T1000 (cell line): ENCODE measurements around the gene OR2C3.
"Not testable (repeated sequence)": the region's sequence is repeated elsewhere in the genome, so short reads cannot be mapped to it uniquely, and the experiment has no call there.

ENCODE experiments used
- DNase-seq: peaks from one replicate; lab custom pipeline; 2025; ENCODE audit warnings: mixed read lengths; lab: John Stamatoyannopoulos, UW

OR2C3 gene

DNA sequence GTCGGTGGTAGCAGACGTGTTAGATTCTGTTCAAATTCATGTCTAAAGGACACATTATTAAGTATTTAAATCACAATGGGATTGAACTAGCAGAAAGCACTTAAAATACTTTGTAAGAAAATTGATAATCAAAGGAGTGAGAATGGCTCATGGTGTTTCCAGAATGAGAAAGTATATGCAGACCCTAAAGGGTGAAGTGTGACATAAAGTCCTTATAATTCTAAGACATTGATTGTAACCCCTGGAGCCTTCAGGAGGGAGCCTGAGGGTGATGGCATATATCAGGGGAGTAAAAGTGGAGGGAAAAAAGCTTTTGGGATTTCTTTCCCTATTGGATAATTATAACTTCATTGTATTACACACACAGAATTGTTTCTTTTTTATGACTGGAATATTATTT lies at the start of gene OR2C3:
Gene OR2C3, minus strand, starts transcription at position 101 of the 400 bp plus-strand sequence. CDS start 3,929 bp downstream, outside the sequence.
- no peak for DNase-seq

DNA sequence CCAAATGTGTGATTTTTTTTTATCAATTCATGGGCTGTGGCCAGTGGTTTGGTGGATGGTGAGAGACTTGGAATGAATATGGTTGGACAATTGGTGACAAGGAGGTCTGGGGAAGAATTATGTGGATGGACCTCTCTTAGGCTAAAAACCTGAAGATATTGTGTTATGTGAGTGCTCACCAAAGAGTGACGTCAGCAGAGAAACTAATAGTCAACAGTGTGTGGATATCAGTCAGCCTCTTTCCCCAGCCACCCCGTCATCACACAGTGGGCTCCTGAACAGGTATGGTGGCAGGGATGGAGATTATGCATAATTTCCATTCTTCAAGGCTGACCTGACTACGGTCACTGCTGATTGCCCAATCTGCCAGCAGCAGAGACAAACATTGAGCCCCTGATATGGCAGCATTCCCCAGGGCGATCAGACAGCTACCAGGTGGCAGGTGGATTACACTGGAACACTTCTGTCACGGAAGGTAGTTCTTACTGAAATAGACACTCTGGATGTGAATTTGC lies 42.8 kb upstream of the OR2C3 start:
- DNase-seq, result no peak

DNA sequence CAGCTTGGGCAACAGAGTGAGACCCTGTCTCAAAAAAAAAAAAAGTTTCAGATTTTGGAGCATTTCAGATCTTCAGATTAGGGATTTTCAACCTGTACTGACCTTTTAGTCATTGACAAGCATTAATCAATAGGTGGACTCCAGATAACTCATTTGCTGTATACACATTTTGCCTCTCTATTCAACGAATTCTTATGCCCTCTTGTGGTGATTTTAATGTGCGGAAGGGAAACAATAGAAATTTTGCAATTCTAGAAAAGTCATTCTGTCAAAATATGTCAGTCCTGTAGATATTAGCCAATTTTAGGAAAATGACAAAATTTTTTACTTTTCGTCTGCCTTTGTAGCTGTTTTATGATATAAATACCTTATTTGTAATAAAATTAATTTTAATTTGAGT lies 40.3 kb upstream of the OR2C3 start:
- no peak for DNase-seq

DNA sequence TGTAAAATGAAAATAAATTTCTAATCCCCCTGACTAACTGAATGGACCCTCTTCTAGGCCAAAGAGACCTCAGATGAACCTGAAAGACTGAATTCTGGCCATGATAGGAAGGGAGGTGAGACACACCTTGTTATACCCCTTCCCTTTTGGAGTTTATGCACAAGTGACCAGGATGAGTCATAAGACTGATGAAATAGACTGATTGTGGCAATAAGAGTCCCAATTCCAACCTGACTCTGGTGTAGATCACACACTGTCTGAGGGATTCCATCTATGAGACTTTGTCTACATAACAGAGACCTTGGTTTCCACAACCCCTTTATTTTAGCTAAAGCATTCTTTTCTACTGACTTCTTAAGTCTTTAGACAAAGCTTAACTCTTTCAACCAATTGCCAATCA lies 38.4 kb upstream of the OR2C3 start:
- DNase-seq, result no peak

DNA sequence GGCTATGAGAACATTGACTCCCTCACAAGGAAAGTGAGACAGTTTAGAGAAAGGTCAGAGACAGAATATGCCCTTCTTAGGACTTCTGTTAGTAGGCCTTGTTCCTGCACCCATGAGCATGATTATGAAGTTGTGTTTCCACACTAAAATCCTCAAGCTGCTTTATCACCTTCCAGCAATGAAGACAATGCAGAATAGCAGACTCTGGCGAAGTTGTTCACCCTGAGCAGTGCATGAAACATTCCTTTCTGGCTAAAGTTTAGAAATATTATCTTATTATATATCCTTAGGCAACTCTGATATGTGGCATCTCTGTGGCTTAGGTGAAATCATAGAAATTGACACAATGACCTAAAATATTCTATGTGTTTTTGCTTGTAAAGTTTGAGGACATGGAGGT lies 38.0 kb upstream of the OR2C3 start:
- no peak for DNase-seq

DNA sequence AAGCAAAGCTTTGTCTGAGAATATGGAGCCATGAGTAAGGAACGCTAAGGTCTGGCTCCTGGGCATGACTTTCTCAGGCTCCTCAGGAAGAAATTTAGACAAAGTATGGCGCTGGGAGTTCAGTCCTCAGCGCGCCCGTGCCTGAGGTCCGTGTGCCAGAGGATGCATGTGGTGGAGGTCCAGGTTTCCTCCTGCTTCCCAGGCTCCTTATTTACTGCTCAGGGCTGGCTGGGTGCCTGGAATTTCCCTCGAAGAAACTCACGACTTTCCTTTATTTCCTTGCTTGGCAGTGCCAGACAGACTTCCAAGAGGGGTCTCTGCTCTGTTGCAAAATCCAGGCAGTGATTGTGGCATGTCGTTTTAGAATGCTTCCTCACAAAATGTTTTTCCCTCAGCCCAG lies 26.0 kb upstream of the OR2C3 start:
- DNase-seq, result no peak

DNA sequence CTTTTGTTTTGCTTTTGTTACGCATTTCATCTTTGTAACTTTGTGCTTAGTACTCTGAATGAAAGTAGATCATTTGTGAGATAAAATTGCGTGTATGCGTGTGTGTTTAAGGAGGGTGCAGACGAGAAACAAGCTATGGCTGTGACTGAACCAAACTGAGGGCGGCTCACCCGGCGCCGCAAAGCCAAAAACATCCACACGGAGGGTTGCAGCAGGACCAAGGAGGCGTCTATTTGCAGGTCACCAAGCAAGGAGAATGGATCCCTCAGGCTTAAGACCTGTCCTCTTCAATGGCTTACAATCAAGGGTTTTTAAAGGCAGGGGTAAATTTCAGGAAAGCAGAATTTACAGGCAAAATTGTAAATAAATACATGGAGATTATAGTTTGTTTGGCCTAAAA lies 25.5 kb upstream of the OR2C3 start:
- no peak for DNase-seq

DNA sequence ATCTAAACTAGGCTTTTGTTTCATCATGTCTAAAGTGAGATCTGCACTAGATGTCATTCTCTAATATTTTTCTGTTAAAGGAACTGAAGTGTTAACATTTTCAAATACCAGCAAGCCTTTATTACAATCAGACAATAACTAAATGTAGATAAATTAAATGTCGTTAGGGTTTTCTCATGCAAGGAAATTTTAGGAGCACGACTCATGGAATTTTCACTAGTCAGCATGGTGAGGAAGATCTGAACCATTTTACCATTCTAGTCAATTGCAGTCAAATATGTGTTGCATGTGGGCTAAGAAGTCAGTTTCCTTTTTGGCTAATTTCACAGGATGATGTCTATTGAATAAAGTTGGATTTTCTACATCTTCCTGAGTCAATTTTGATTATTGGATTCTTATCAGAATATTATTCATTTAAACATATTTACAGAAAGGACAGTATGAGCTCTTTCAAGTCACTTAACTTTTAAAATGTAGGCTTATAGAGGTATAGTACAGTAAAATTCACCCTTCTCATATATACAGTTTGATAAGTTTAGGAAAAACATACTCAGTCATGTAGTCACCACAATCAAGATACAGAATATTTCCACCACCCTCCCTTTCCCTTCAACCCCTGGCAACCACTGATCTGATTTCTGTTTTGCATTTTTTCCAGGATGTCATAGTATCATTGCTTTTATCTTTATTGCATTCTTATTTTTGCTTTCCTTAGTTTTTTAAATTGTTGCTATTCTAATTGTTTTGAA lies 21.9 kb upstream of the OR2C3 start:
- DNase-seq, result no peak

DNA sequence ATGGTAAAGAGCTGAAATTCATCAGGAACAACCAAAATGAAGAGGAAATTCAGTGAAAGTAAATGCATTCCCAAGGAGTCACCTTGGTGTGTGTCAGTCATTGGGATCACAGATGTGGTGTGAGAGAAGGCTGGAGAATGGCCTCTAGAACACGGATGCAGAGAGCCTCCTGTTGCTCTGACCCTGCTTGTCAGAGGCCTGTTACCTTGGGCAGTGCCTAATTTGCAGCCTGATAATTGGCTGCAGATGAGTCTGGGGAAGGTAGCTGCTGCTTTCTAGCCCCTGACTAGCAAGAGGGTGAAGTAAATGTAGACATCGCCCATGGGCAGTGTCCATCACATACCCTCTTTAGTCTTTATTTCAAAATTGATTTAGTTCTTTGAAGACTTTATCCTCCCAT lies 16.0 kb upstream of the OR2C3 start:
- no peak for DNase-seq

DNA sequence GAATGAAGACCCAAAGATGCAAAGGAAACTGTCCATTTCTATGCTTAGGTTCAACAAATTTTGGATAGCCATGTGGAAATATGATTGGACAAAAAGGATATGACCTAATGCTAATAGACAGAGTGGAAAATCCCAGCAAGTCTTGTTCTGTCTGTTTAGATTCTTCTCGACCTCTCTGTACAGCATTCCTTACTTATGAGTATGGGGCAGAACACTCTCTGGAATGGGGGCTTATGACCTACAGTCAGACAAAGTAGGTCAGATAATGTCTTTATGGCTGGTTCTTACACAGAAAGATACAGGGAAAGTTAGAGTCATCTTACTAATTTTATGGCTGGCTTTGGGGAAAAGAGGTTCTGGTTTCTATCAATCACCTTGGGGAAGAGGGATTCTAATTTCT lies 15.5 kb upstream of the OR2C3 start:
- DNase-seq, result peak; percentile 8

DNA sequence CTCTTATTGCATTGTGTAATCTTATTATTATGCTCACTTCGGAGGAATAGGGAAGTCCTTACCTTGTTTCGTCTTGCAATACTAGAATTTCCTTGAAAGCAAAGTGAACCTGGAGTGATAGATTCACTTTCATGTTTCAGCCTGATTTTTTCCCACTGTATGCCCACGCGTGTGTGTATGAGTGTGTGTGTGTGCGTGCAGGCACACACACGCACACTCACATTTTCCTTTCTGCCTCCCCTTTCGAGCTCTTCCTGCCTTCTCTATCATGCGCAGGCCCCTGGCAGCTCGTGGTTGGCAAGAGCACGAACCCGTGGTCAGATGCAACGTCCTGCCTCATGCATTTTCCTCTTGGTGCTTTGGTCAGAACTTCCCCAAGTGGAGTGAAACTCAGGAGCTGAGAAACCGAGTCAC lies 12.5 kb upstream of the OR2C3 start, which contains the start of gene GCSAML:
Gene GCSAML, plus strand, starts transcription at position 366 of the 414 bp plus-strand sequence. CDS start 58 bp downstream, outside the sequence.
- DNase-seq, result no peak

DNA sequence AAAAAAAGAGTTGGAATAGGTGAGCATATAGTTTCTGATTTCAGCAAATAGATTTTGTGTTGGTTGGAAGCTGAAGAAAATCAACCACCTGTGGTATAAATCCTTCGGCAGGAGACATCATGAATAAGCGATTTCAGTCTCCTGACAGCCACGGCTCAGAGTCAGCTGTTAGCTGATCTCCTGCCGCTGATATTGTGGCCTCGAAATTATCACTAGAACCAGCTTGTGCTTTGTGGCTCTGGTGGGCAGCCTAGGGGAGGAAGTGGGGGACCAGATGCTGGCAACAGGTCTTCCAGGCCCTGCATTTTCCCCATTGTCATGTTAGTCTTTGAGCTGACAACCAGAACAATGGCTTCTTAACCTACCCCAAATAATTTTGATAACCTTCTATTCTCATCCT lies 11.9 kb upstream of the OR2C3 start:
- no peak for DNase-seq

DNA sequence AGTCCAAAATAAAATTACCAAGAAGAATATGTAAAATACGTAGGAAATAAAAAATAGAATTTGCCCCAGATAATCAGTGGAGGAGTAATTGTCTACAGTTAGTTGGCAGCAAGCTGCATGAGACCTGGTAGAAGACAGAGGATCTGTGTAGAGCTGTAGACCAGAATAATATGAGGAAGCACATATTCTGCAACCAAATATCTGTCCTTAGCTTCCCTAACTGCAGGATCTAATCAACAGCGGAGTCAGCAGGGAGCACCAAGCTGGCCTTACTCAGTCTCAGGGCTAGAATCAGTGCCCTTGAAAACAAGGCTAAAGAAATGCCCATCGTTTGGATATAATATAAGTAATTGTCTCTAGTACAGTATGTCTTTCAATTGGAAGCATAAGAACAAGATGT lies 6.6 kb upstream of the OR2C3 start:
- DNase-seq, result no peak

DNA sequence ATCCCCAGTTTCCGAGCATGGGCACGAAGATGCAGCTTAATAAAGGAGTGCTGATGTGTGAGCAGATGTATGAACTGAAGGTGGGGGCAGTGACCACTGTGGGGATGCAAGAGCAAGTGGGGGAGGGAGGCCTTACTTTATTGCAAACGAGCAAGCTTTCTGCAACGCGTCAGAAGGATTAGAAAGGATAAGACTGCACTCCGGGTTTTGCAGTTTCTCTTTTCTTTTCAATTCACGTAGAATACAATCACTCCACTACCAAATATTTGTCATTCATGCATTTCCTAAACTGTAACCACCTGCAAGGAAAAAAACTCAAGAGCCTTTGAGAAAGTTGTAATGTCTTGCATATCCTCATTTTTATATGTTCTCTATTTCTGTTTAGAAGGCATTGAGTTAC lies 4.3 kb upstream of the OR2C3 start:
- no peak for DNase-seq

DNA sequence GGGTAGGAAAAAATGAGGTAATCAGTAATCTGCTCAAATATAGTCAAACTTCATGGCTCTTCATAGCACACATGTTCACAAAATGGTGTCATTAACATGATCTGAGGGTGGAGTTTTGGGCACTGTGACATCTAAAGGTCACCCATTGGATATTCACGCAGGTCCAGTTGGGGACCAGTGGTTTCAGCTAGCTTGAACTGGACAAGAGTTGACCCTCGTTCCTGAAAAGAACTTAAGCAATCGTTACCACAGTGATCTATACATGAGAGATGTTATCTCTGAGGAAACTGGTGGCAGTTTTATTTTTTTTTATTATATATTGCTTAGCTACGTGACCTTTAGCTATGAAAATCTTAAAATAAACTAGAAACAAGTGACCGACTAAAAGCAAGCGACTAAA lies 3.0 kb upstream of the OR2C3 start:
- DNase-seq, result no peak

DNA sequence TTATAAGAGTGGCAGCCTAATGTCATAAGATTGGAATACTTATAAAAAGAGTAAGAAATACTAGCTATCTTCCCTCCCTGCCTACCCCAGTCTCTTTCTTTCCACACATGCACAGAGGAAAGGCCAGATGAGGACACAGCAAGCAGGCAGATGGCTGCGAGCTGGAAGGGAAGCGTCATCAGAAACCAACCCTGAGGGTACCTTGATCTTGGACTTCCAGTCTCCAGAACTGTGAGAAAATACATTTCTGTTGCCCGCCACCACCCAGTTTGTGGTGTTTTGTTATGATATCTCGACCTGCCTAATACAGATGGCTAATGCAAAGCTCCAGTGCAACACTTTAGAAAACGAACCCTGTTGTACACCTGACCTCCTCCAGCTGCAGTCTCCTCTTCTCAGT lies 2.3 kb upstream of the OR2C3 start:
- no peak for DNase-seq

DNA sequence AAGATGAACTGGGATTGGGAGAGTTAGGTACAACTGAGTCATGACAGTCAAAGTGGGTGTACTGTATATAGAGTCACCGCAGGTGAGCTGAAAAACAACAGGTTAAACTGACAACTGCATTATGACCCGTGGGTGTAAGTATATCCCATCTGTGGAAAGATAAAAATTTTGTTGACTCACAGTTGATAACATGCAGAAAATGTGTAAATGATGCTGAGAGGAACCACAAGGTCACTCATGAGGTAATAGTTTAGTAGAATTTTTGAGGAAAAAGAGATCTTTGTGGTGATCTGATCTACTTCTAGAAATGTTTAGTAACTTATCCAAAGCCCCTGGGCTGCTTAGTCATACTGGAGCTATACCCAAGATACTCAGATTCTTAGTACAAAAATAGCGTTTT lies 838 bp downstream of the OR2C3 start:
- DNase-seq, result peak; percentile 29

DNA sequence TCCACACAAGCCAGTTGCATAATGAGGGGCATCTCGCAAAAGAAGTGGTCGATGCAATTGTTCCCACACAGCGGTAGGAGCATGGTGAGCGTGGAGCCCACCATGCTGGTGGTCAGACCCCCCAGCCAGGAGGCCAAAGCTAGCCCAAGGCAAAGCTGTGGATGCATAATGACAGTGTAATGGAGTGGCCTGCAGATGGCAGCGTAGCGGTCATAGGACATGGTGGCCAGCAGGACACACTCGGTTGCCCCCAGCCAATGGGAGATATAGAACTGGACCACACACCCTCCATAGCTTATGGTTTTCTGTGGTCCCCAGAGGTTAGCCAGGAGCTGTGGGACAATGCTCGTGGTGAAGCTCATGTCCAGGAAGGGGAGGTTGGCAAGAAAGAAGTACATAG lies 4.3 kb downstream of the OR2C3 start:
- no peak for DNase-seq

DNA sequence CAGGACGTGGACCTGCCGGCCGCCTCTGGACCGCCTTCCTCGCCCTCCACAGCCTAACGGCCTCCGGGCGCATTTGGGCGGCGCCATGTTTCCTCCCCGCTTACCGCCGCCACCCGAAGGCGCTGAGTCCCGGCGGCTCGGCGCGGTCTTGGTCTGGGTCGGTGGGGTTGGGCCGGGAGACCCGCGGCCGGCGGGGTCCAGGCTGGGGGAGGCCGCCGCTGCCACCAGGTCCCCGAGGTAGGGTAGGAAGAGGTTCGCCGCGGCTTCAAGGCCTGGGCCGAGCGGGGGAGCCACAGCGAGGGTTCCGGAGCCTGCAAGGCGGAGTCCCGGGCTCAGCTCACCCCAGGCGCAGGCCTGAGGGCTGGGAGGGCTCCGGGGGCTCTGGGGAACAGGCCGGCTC lies 5.5 kb downstream of the OR2C3 start:
- DNase-seq, result no peak

DNA sequence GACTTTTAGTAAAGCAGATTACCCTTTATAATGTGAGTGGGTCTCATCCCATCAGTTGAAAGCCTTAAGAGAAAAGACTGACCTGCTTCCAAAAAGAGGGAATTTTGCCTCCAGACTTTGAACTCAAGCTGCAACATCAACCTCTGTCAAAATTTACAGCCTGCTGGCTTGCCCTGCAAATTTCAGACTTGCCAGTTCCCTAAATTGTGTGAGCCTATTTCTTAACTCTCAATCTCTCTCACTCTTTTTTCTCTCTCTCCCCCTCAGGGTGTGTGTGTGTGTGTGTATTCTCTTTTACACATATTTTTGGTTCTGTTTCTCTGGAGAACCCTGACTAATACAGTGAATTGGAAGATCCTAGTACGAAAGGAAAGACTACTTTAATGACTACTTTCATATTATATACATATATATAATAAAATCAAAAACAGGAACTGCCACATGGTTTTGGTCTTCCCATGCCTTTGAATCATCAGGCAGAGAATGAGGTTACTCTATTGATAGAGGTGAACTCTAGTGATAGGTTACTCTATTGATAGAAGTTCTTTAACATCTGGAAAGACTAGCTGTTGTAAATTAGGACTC lies 6.4 kb downstream of the OR2C3 start:
- no peak for DNase-seq

DNA sequence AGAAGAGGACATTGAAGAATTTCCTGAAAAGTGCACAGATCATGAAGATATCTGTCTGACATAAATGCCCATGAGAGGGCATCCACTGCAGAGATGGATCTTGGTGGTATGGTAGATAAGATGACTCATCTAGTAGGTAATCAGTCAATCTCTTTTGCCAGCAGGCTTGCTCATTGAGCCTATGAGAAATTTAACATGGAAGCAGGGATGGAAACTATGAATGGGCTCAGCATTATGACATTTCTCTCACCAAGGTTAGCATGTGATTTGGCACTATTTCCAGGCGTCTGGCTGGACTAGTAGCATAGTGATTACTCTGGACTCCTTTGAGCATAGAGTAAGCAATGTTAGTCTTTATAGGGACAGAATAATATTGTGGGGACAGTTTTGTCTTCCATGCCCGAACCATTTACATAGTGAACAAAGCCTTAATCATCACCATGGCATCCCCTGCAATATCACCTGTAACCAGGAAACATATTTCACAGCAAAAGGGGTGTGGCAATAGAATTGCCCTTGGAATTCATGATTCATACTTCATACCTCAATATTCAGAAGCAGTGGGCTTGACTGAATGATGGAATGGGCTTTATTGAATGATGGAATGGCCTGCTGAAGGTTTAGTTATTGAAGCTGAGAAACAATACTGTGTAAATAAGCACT lies 7.3 kb downstream of the OR2C3 start:
- no peak for DNase-seq

DNA sequence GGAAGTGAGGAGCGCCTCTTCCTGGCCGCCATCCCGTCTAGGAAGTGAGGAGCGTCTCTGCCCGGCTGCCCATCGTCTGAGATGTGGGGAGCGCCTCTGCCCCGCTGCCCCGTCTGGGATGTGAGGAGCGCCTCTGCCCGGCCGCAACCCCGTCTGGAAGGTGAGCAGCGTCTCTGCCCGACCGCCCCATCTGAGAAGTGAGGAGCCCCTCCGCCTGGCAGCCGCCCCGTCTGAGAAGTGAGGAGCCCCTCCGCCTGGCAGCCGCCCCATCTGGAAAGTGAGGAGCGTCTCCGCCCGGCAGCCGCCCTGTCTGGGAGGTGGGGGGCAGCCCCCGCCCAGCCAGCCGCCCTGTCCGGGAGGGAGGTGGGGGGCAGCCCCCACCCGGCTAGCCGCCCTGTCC lies 14.4 kb downstream of the OR2C3 start:
- DNase-seq, result not testable (repeated sequence)

DNA sequence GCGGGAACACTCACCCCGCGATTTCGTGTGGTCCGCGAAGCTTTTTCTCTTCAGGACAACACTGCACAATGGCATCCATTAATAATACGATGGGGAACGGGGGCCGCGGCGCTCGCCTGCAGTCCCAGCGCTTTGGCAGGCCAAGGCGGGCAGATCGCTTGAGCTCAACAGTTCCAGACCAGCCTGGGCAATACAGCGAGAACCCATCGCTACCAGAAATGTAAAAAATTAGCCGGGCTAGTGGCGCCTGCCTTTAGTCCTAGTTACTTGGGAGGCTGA lies 17.7 kb downstream of the OR2C3 start:
- DNase-seq, result no peak
